SK-N-MC (cell line): Measurements from ENCODE around the gene NCCRP1.

ENCODE experiments used
- EZH2 ChIP-seq: fragments of 200-600 bp; sonication (generic); IDR thresholded peaks from one replicate; pipeline ENCODE4 v1.6.1; 2017; ENCODE audit warnings: antibody characterized with exemption
- FOXP2 ChIP-seq: optimal IDR thresholded peaks from 2 replicates; pipeline ENCODE3; 2011; ENCODE audit warnings: mild to moderate bottlenecking, moderate library complexity; ENCODE audit not compliant: insufficient read depth; ENCODE audit errors: extremely low read length, control extremely low read depth
- POLR2AphosphoS5 ChIP-seq: IDR thresholded peaks from 2 replicates; pipeline ENCODE4 v1.6.1; 2012; ENCODE audit warnings: mild to moderate bottlenecking, low read depth, low read length, borderline replicate concordance

DNA sequence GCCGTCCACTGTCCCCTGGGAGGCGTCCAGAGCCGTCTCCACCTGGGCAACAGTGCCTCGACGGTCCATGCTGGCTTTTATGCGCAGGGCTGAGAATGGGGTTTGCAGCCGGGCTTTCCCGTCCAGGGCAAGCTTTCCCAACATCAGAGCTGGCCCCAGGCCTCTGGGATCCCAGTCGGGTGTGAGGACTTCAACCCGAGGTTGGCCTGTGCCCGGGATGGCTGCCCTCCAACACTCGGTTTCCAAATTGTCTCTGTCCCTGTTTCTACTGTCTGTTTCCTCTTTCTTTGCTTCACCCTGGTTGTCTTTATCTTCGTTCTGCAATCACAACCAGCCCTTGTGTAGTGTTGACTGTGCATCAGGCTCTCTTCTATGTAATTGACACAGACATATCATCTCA lies 52.0 kb downstream of the NCCRP1 start, which contains the start of gene IFNL4:
- TF ChIP-seq EZH2 (no peak), POLR2AphosphoS5 (no peak), FOXP2 (no peak)
